K562 (cell line): ENCODE measurements around the gene KRTCAP2. TPM values are rescaled to one million over a fixed set of nuclear protein-coding genes. Genes with fewer than 3 reads are reported as not detected.

Source experiments
- ADNP ChIP-seq: fragments of 200-800 bp; sonication (Bioruptor generic); IDR thresholded peaks from 2 replicates; pipeline ENCODE4 v1.6.1; 2016; ENCODE audit warnings: missing genetic modification characterization, missing compliant biosample characterization
- BCOR ChIP-seq: fragments of 450-650 bp; IDR thresholded peaks from 2 replicates; pipeline ENCODE4 v1.6.1; 2016
- BRCA1 ChIP-seq, 2 experiments: fragments of 450-650 bp in 1 of 2; sonication (generic) in 1 of 2; formaldehyde crosslinking in 1 of 2; IDR thresholded peaks; 2 replicates each; pipeline versions ENCODE4 v1.5.0 to v1.6.1; 2017 to 2020; ENCODE audit warnings: mild to moderate bottlenecking in 1 of 2, missing genetic modification reagents in 1 of 2
- DMBX1 ChIP-seq: fragments of 250-450 bp; sonication (Bioruptor Pico); IDR thresholded peaks from 2 replicates; pipeline ENCODE4 v1.8.0; 2022; ENCODE audit warnings: inconsistent platforms, mild to moderate bottlenecking, moderate library complexity, borderline replicate concordance
- EHMT2 ChIP-seq: fragments of 450-650 bp; IDR thresholded peaks from 2 replicates; pipeline ENCODE4 v1.6.1; 2018; ENCODE audit warnings: antibody characterized with exemption
- ETS2 ChIP-seq: IDR thresholded peaks from 2 replicates; pipeline ENCODE4 v1.6.1; 2016; ENCODE audit warnings: borderline replicate concordance, missing genetic modification characterization, mild to moderate bottlenecking, moderate library complexity, missing compliant biosample characterization; ENCODE audit not compliant: poor library complexity, severe bottlenecking
- FIP1L1 ChIP-seq: fragments of 200-400 bp; formaldehyde crosslinking; IDR thresholded peaks from 2 replicates; pipeline ENCODE4 v1.6.1; 2018; ENCODE audit warnings: mild to moderate bottlenecking, low read depth, low read length; ENCODE audit not compliant: poor library complexity, severe bottlenecking
- GATA2 ChIP-seq: sonication (generic); formaldehyde crosslinking; IDR thresholded peaks from 2 replicates; pipeline ENCODE4 v1.4.0; 2020; ENCODE audit warnings: mild to moderate bottlenecking, missing genetic modification reagents
- HCFC1 ChIP-seq: IDR thresholded peaks from 2 replicates; pipeline ENCODE4 v1.6.1; 2012; ENCODE audit warnings: low read depth, low read length, improper control_type of control experiment
- HNRNPLL ChIP-seq: fragments of 200-400 bp; formaldehyde crosslinking; IDR thresholded peaks from 2 replicates; pipeline ENCODE4 v1.6.1; 2017; ENCODE audit warnings: low read length, low read depth, mild to moderate bottlenecking; ENCODE audit not compliant: poor library complexity, severe bottlenecking
- IRF1 ChIP-seq: sonication (generic); formaldehyde crosslinking; IDR thresholded peaks from 2 replicates; pipeline ENCODE4 v1.8.0; 2022; ENCODE audit warnings: missing genetic modification reagents, mild to moderate bottlenecking, borderline replicate concordance
- KAT7 ChIP-seq: sonication (generic); formaldehyde crosslinking; IDR thresholded peaks from 2 replicates; pipeline ENCODE4 v1.8.0; 2022; ENCODE audit warnings: missing genetic modification reagents, mild to moderate bottlenecking, borderline replicate concordance
- LCOR ChIP-seq: sonication (generic); formaldehyde crosslinking; IDR thresholded peaks from 2 replicates; pipeline ENCODE4 v1.8.0; 2022; ENCODE audit warnings: mild to moderate bottlenecking, missing genetic modification reagents
- MBD2 ChIP-seq: sonication (generic); IDR thresholded peaks from 2 replicates; pipeline ENCODE4 v1.6.1; 2016; ENCODE audit warnings: low read depth, borderline replicate concordance
- MCM7 ChIP-seq, 2 experiments: fragments of 450-650 bp; IDR thresholded peaks; 2 replicates each; pipeline ENCODE4 v1.6.1; 2016 to 2018
- MEIS2 ChIP-seq: fragments of 450-650 bp; IDR thresholded peaks from 2 replicates; pipeline ENCODE4 v1.6.1; 2014; ENCODE audit warnings: mild to moderate bottlenecking; ENCODE audit not compliant: partially characterized antibody
- POLR2G ChIP-seq: fragments of 200-400 bp; formaldehyde crosslinking; IDR thresholded peaks from 2 replicates; pipeline ENCODE4 v1.6.1; 2017; ENCODE audit warnings: low read depth, mild to moderate bottlenecking, antibody characterized with exemption, low read length, moderate library complexity
- PRPF4 ChIP-seq: fragments of 200-400 bp; formaldehyde crosslinking; IDR thresholded peaks from one replicate; pipeline ENCODE4 v1.6.1; 2017; ENCODE audit warnings: low read length, low read depth, mild to moderate bottlenecking; ENCODE audit not compliant: insufficient read depth, poor library complexity, severe bottlenecking
- SMAD3 ChIP-seq: fragments of 450-650 bp; formaldehyde crosslinking; conservative IDR thresholded peaks from 2 replicates; pipeline ENCODE4 v1.4.0; 2020; ENCODE audit warnings: mild to moderate bottlenecking
- STAT5A ChIP-seq: IDR thresholded peaks from 2 replicates; pipeline ENCODE4 v1.6.1; 2012; ENCODE audit warnings: low read length, inconsistent platforms, borderline replicate concordance
- TAF7 ChIP-seq: fragments of 450-650 bp; IDR thresholded peaks from 2 replicates; pipeline ENCODE4 v1.6.1; 2016; ENCODE audit warnings: missing genetic modification characterization, missing compliant biosample characterization
- TBL1XR1 ChIP-seq, 2 experiments: IDR thresholded peaks; 2 replicates each; pipeline ENCODE4 v1.6.1; 2012; ENCODE audit warnings: improper control_type of control experiment in 2 of 2, low read length in 2 of 2, mild to moderate bottlenecking in 1 of 2
- TFAM ChIP-seq: fragments of 250-450 bp; sonication (Bioruptor Pico); conservative IDR thresholded peaks from 2 replicates; pipeline ENCODE4 v1.5.0; 2021; ENCODE audit warnings: mild to moderate bottlenecking, moderate library complexity
- ZBTB17 ChIP-seq: fragments of 450-650 bp; formaldehyde crosslinking; IDR thresholded peaks from 2 replicates; pipeline ENCODE4 v1.4.0; 2020; ENCODE audit warnings: mild to moderate bottlenecking
- ZFPM2 ChIP-seq: fragments of 250-450 bp; sonication (Bioruptor Pico); IDR thresholded peaks from 2 replicates; pipeline ENCODE4 v1.5.1; 2022; ENCODE audit warnings: mild to moderate bottlenecking
- polyA plus RNA-seq, 8 experiments: library from polyadenylated mRNA; depleted of rRNA in 4 of 8; stranded (reverse) in 5 of 8; unstranded in 3 of 8; fragments of >200 nt; fragmentation: Nextera tagmentation in 2 of 8; fragmentation: Illumina TruSeq in 1 of 8; extraction: Ambion mirVana in 2 of 8; extraction: Trizol in 1 of 8; gene quantifications; 2 replicates each; pipeline versions ENCODE4 v1.2.1 to v1.2.3, GENCODE V29; 2011 to 2014; ENCODE audit warnings: inconsistent platforms in 1 of 8, missing spikeins in 1 of 8
- total RNA-seq, 7 experiments: library from RNA; depleted of rRNA in 6 of 7; stranded (reverse); fragments of >200 nt in 6 of 7; fragmentation: Illumina TruSeq in 2 of 7; extraction: Trizol in 2 of 7; gene quantifications; 2 replicates each; pipeline versions ENCODE4 v1.2.1 to v1.2.3, GENCODE V29; 2011 to 2021; ENCODE audit warnings: low replicate concordance in 1 of 7
- TF ChIP-seq, protein P1 (sequence below): fragments of 250-450 bp; sonication (Bioruptor Pico); IDR thresholded peaks from 2 replicates; pipeline ENCODE4 v1.8.0; 2021; ENCODE audit warnings: moderate library complexity, mild to moderate bottlenecking, inconsistent platforms
- TF ChIP-seq, protein P2 (sequence below): sonication (generic); formaldehyde crosslinking; IDR thresholded peaks from 2 replicates; pipeline ENCODE4 v1.8.0; 2023; ENCODE audit warnings: mild to moderate bottlenecking, missing genetic modification reagents

KRTCAP2 gene
- total and polyA plus RNA-seq, 9 of the 15 experiments (the other 6 are each of a cell fraction or from before 2014, with no cell fraction given): 126 to 436 (median 244) TPM

DNA sequence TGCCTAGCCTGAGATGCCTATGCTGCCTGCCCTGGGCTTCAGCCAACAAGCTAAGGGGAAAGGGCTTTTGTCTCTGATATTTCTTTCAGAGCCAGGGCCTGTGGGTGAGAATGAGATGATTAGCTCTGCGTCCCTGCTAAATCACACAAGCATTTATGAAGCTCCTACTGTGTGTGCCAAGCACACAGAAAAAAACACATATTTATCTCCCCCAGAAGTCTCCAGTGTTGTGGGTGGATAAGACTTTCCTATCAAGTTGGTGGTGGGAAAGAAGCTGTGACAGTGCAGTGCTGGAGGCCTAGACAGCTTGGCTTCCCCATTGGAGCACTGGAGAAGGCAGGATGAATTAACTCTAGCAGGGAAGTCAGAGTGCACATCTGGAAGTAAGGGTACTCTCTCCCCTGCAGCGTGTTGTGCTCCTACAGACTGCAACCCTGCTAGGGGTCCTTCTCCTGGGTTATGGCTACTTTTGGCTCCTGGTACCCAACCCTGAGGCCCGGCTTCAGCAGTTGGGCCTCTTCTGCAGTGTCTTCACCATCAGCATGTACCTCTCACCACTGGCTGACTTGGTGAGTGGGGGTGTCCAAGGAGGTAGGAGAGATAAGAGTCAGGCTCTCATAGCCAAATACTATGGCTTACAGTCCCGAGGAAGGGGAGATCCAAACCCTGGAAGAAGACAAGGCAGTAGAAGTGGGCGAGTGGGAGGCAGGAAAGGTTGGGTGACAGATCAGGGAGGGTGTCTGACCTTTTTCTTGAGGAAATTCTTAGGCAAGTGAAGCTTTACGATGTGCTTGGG, 35.8 kb downstream of the KRTCAP2 start (continued):
- TF ChIP-seq KAT7 (CRISPR knock-in tag) (peak; percentile 54; the same call in 1 of the 2 replicates), EHMT2 (0 out of 2 replicates have a peak, but pooled peaks have one; percentile 55), HNRNPLL (no peak), IRF1 (CRISPR knock-in tag) (no peak), HCFC1 (no peak), FIP1L1 (no peak), MEIS2 (no peak), ZBTB17 (CRISPR knock-in tag) (no peak), BRCA1 (IDR thresholded peaks at IDR 0.05) (no peak), BRCA1 (CRISPR knock-in tag; IDR thresholded peaks at IDR 0.05) (no peak), MBD2 (no peak), PRPF4 (no peak), TFAM (no peak), TAF7 (tag) (no peak), GATA2 (CRISPR knock-in tag) (peak; percentile 71), DMBX1 (CRISPR knock-in tag) (no peak), ZFPM2 (CRISPR knock-in tag) (no peak), TBL1XR1 (IDR thresholded peaks at IDR 0.05; ENCODE audit: low read length in 2 of 2) (no peak), POLR2G (no peak), MCM7 (IDR thresholded peaks at IDR 0.05) (no peak), SMAD3 (CRISPR knock-in tag) (no peak), ETS2 (tag) (no peak), ADNP (no peak), STAT5A (peak; percentile 48; the same call in 1 of the 2 replicates), LCOR (CRISPR knock-in tag) (peak; percentile 80; the same call in 1 of the 2 replicates), BCOR (no peak)
- TF ChIP-seq, protein P1, sequence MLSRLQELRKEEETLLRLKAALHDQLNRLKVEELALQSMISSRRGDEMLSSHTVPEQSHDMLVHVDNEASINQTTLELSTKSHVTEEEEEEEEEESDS (CRISPR knock-in tag): no peak
- TF ChIP-seq, protein P2, sequence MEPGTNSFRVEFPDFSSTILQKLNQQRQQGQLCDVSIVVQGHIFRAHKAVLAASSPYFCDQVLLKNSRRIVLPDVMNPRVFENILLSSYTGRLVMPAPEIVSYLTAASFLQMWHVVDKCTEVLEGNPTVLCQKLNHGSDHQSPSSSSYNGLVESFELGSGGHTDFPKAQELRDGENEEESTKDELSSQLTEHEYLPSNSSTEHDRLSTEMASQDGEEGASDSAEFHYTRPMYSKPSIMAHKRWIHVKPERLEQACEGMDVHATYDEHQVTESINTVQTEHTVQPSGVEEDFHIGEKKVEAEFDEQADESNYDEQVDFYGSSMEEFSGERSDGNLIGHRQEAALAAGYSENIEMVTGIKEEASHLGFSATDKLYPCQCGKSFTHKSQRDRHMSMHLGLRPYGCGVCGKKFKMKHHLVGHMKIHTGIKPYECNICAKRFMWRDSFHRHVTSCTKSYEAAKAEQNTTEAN (CRISPR knock-in tag): no peak
